Tibial nerve (tissue), 4 donors: ENCODE data around the gene TRIM17.

Source experiments
- CTCF ChIP-seq, 5 experiments: fragments of 200-600 bp in 3 of 5; fragments of 450-650 bp in 2 of 5; sonication (generic) in 3 of 5; IDR thresholded peaks; one replicate each; pipeline ENCODE4 v1.5.1; 2016 to 2019; ENCODE audit warnings: antibody characterized with exemption in 5 of 5, mild to moderate bottlenecking in 3 of 5, moderate library complexity in 2 of 5
- EP300 ChIP-seq, 2 donors: sonication (generic); formaldehyde crosslinking; IDR thresholded peaks; one replicate each; pipeline ENCODE4 v1.6.1; 2017; ENCODE audit warnings: antibody characterized with exemption in 2 of 2, mild to moderate bottlenecking in 1 of 2
- POLR2A ChIP-seq, 2 donors: fragments of 450-650 bp; IDR thresholded peaks; one replicate each; pipeline ENCODE4 v1.6.1; 2017; ENCODE audit warnings: antibody characterized with exemption in 2 of 2, mild to moderate bottlenecking in 2 of 2, moderate library complexity in 2 of 2

DNA sequence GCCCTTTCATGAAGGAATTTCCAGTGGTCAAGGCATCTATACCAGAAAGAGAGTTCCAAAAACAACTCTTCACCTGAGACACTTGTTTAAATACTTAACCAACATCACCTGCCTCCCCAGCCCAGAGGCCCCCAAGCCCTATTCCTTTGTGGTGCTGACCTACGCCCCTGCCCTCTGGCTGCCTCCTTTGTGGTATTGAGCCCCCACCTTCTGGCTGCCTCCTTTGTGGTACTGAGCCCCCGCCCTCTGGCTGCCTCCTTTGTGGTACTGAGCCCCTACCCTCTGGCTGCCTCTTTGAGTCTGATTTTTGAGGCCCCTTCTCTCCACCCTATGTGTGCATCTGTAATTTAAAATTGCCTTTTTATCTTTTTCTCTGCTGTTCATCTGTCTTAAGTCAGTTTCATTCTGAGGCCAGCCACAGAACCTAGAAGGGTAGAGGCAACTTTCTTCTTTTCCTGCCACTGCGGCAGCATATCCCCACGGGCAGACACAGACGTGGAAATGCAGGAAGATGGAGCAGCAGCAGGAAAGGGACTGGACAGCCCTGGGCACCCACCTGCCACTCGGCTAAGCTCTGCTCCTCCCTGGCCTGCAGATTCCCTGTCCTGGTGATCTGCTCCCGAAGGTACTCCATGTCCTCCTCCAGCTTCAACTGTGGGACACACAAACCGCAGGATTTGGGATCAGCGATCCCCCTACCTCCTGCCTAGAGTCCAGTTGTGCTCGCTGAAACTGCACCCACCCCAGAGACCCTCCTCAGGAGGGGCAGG, 3.2 kb downstream of the TRIM17 start:
- TF ChIP-seq CTCF (IDR thresholded peaks at IDR 0.05) (no peak), EP300 (IDR thresholded peaks at IDR 0.05) (no peak), POLR2A (IDR thresholded peaks at IDR 0.05) (no peak)
